Activated T-cell treated with anti-CD3 and anti-CD28 coated beads for 1 hour (primary cell): ENCODE results near the gene ZNF865.
A peak's percentile ranks its signal among the peaks of the same experiment; 100 is the strongest.

Experiments
- DNase-seq: peaks from one replicate; pipeline ENCODE4 v3.0.0-alpha.2; 2020; ENCODE audit warnings: low read depth

ZNF865 gene

GRCh38 chr19:55645512-55645881 is 40.0 kb downstream of the ZNF865 start:
- no peak for DNase-seq

DNA sequence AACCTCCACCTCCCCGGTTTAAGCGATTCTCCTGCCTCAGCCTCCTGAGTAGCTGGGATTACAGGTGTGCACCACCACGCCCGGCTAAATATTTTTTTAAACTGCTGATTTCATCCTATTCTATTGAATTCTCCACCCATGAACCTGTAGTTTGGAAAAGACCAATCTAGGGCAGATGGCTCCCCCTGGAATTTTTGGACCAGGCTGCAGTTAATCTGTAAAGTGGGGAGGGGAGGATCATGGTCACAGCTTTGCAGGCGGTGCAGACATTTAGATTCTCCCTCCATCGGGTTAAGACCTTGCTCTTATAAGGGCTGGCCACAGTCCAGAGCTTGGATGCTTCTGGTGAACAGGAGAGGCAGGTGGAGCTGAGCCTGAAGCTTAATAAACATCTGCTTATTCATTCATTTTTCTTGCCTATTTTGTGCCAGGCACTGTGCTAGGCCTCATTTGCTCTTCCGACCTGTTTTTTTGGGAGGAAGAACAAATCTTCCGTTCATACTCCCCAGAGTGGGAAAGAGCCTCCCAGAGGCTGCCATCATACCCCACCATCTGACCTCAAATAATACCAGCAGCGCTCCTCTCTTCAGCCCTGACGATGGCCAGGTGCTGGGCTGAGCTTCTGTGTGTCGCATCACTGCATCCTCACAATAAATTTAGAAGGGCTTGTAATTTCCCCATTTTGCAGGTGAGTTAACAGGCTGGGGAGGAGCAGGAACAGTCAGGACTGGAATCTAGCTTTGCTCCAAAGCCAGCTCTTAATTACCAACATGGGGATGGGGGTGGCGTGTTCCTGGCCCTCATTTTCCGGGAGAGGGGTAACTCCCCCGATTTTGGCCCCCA is 41.7 kb downstream of the ZNF865 start:
- DNase-seq: no peak

GRCh38 chr19:55647732-55648584 is 42.5 kb downstream of the ZNF865 start, which contains the start of gene CCDC106:
Gene CCDC106, plus strand, starts transcription at chr19:55648212. Its CDS starts 835 bp downstream, at chr19:55649047.
- DNase-seq: no peak

DNA sequence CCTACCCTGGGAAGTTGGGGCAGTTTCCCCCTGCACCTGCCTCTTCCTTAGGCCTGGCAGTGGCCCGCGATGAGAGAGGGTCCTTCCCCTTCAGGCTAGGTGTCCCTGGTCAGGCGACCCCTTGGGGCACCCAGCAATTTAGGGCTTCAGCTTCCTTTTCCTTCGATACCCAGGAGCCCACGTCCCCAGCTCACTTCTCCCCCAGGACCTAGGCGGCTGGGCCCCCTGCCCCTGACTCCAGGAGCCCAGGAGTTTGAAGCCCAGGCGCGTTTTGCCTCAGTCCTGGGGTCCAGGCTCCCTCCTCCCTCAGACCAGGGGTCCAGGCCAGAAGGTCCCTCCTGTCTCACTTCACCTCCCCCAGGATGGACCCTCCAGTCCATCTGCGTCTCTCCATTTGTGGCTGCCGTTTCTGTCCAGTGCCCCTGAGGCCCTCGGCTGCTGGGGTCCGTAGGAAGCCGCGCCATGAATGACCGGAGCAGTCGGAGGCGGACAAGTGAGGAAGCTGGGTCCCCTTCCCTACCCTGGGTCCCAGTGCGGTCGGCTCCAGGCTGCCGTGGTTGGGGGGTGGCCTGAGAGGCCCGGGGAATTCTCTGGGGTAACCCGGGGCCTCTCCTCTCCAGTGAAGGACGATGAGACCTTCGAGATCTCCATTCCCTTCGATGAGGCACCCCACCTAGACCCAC is 43.3 kb downstream of the ZNF865 start:
- no peak for DNase-seq

DNA sequence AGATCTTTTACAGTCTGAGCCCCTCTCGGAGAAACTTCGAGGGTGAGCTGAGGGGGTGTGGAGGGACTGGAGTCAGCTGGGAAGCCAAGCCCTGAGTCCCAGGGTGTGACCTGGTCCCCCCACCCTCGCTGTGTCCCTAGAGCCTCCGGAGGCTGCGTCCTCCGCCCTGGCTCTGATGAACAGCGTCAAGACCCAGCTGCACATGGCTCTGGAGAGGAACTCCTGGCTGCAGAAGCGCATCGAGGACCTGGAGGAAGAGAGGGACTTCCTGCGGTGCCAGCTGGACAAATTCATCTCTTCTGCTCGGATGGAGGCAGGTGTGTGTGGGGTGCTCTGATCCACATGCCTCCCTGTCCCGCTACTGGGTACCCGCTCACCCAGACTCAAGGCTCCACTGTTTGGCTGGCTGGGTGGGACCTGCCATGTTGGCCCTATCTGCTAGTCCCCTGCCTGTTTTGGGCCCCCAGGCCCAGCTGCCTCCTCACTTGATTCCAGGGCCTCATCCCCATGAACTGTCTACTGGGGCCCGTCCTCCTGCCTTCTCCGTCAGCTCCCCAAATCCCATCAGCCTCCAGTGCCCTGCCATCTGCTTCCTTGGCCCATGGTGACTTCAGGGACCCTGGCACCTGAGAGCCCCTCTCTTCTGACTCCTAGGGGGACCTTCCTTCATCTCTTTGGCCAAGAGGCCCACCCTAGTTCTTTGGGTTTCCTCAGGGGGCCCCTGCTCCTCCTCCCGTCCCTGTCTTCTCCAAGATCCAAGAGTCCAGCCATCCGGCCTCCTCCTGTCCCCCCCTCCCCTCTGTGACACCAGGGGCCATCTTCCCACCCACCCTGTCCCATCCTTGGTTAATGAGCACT is 44.0 kb downstream of the ZNF865 start:
- no peak for DNase-seq

GRCh38 chr19:55650126-55650557 is 44.7 kb downstream of the ZNF865 start:
- no peak for DNase-seq

DNA sequence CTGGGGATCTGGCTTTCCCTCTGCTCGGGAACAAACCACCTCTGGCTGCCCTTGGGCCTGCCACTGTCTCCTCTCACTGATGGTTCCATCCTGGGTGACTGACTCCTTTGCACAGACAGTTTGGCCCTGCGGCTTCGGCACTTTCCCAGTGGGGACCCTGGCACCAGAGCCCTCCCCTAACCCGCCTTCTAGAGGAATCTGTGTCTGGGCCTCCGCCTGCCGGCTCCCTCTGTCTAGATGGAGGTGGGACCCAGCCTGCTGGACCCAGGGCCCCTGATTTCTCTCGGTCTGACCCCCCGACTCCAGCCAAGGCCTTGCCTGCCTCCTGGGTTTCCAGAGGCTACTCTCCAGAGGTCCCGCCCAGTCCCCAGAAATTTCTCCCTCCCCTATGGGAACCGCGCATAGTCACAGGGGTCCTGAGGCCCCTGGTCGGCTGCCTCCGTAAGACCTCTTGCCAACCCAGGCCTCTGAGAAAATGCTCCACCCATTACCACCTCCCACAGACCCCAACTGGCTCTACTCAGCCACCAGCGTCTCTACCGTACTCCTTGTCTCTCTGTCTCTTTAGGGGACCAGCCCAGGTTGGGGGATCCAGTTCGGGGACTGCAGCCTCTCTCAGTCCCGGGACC is 45.3 kb downstream of the ZNF865 start:
- DNase-seq: no peak

DNA sequence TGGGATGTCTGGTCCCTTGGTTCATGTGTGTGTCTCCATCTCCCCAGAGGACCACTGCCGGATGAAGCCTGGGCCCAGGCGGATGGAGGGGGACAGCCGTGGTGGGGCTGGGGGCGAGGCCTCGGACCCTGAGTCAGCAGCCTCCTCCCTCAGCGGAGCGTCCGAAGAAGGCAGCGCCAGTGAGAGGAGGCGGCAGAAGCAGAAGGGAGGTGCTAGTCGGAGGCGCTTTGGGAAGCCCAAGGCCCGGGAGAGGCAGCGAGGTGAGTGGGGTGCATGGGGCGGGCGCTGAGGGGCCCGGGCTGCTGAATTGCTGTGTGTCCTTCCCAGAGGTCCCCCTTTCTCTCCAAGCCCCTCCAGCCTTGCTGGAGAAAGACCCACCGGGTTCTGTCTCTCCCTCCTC is 45.8 kb downstream of the ZNF865 start:
- DNase-seq: no peak

DNA sequence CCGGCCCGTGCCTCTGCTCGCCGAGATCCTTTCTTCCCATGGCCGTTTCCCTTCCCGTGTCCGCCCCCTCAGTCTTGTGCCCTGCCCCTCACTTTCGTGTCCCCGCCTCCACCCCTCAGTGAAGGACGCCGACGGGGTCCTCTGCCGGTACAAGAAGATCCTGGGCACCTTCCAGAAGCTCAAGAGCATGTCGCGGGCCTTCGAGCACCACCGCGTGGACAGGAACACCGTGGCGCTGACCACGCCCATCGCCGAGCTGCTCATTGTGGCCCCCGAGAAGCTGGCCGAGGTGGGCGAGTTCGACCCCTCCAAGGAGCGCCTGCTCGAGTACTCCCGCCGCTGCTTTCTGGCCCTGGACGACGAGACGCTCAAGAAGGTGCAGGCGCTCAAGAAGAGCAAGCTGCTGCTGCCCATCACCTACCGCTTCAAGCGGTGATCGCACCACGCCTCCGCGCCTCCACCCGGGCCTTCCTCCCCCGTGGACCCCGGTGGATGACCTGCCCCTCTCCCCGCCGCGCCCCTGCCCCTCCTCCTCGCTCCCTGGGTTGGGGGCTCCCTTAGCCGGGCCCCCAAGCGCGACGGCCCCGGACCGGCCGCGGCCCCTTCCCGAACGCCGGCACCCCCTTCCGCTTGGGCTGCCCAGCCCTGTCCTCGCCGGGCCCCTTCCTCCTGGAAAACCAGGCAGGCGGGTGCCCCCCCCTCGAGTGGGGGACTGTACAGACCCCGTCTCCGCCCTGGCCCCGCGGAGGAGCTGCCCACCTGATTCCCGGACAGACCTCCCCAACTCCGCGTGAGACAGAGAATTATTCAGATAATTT is 47.1 kb downstream of the ZNF865 start:
- no peak for DNase-seq

DNA sequence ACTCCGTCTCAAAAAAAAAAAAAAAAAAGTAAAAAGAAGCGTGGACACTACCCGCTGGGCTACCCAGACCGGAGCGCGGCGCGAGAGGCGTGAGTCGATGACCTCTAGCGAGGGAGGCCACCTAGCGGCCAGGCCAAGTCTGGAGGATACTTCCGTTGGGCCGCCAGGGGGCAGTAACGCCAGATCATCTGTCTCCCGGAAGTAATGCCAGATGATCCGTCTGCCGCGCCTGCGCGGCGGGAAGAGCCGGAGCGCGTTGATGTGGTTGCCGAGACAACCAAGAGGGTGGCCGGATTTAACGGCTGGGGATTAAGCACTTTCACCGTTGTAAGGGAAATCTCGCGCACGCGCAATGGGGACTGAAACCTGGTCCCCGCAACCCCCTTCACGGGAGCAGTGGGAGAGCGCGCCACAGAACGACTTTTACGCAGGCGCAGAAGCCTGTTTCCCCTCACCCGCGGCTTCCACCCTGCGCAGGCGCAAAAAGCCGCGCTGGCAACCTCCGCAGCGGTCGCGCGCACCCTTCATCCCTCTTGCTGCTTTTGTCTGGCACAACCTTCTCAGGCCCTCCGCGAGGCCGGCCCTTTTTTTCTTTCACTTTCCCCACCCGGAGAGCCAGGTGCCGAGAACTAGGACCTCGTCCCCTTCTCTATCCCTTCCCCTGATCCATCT is 48.3 kb downstream of the ZNF865 start:
- peak; percentile 100 for DNase-seq

- DNase-seq: peak; percentile 96
These were observed 48.9 kb downstream of the ZNF865 start for GRCh38 chr19:55654323-55654867.

DNA sequence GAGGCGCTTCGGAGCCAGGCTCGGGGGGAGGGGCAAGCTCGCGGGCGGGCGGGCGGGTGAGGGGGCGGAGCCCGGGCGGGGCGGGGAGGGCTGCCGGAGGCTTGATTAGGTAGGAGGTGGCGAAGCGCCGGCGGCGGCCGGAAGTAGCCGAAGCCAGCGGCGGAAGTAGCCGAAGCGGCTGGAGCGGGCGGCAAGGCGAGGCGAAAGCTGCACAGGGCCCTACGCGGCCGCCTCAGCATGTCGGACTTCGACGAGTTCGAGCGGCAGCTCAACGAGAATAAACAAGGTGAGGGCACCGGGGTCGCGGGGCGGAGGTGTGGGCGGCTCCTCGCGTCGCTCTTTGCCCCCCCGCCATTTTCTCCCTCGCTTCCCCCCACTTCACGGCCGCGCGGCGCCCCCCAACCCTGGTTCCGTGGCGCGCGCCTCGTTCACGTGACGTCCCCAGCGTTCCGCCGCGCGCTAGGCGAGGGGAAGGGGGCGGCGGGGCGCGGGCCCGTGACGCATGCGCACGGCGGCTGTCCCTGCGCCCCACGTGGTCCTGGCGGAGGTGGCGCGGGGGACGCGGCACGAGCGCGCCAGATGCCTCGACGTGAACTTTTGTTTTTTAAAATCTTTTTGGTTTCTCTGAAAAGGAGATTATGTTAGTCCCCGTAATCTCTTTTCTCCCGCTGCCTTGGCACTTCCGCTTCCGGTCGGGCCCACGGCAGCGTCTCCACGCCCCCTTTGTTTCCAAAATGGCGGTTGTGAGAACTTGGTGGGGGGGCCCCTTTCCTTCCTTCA is 49.6 kb downstream of the ZNF865 start, which contains the start of gene U2AF2:
Gene U2AF2 (plus strand): TSS at position 168 of the 780 bp plus-strand sequence. CDS start 70 bp downstream, at position 238.
- peak; percentile 97 for DNase-seq

- DNase-seq: no peak
These were observed 50.2 kb downstream of the ZNF865 start for GRCh38 chr19:55655648-55656040.

DNA sequence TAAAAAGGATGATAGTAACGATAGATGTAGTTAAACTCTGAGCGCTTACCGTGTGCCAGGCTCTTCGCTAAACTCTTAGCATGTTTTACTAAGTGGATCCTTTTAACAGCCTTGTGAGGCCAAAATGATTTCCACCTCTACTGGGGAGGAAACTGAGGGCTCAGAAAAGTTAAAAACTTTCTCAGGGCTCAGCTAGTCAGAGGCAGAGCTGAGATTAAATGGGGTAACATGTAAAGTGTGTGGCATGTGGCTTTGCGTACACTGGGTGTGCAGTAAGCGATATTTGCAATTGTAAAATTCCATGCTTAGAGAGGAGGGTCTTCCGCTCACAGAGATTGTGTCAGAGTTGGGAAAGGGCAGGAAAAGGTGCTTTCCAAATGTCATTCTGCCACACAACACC is 51.1 kb downstream of the ZNF865 start:
- no peak for DNase-seq

DNA sequence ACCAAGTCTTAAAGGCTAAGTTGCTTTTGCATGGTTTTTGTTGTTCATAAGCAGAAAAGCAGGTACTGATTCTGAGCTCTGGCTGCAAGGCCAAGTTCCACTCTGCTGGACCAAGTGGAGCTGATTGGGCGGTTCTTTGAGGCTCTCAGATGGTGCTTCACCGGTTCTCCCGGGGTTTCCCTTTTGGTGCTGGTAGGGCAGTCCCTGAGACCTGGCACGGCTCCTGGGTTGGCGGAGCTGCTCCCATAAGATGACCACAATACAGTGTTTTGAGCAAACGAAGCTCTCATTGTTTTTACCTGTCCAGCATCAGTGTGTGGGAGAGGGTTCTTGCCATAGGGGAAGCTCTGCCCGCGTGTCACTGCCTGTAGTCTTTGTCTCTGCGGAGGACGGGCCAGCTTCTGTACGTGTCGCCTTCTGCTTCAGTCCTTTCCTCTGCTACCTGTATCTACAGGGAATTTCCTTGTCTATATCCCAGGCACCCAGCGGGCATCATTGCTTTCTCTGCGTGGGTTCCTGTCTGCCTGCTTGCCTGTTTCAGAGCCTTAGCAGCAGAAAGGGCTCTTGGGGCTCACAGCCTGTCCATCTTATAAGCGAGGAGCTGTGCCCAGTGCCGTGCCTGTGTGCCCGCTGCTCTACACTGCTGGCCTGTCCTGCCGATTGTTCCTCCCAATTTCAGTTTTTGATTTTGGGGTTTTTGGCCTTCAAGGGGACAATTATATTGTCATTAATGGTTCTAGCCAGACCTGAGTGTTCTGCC is 51.7 kb downstream of the ZNF865 start:
- no peak for DNase-seq

DNA sequence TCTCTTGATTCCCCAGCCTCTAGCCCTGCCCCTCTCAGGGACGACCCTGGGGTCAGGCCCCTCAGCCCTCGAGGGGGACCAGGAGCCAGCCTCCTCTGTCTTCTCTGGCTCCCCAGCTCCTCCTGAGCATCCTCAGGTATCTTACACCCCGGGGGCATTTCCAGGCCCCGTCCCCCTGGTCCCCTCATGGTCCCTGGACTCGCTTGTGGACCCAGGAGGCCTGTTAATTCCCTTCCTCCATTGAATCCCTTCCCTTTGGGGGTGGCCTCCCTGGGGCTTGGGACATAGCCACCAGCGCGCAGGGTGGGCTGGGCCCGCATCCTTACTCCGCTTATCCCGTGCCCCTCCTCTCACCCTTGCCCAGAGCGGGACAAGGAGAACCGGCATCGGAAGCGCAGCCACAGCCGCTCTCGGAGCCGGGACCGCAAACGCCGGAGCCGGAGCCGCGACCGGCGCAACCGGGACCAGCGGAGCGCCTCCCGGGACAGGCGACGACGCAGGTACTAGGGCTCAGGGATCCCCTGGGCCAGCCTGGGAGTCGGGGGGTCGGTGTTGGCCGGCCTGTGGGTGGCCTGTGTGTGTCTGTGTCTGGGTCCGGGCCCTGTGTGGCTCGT is 53.5 kb downstream of the ZNF865 start:
- DNase-seq: no peak

GRCh38 chr19:55659822-55660221 is 54.4 kb downstream of the ZNF865 start:
- no peak for DNase-seq
